Ammon's horn (tissue), 1 donor: ENCODE data around the gene SNRPA.

Experiments used
- DNase-seq: peaks from one replicate; pipeline ENCODE4 v3.0.0-alpha.2; 2016; ENCODE audit warnings: low spot score

Gene SNRPA

GRCh38 chr19:40750874-40751537 lies at the start of gene SNRPA:
SNRPA (plus strand) TSS chr19:40751203; CDS start chr19:40751409, 206 bp downstream.
- peak; percentile 97 for DNase-seq

- no peak for DNase-seq
These were observed 49.2 kb upstream of the SNRPA start for GRCh38 chr19:40701758-40702157.

GRCh38 chr19:40702337-40703012 lies 48.5 kb upstream of the SNRPA start:
- DNase-seq, result peak; percentile 62

- no peak for DNase-seq
These were observed 47.8 kb upstream of the SNRPA start for GRCh38 chr19:40703029-40703755.

GRCh38 chr19:40704491-40705361 lies 46.3 kb upstream of the SNRPA start:
- DNase-seq, result no peak

- no peak for DNase-seq
These were observed 45.7 kb upstream of the SNRPA start for GRCh38 chr19:40705362-40705651.

- DNase-seq, result no peak
These were observed 44.9 kb upstream of the SNRPA start for GRCh38 chr19:40705950-40706619.

GRCh38 chr19:40707615-40708014 lies 43.4 kb upstream of the SNRPA start:
- DNase-seq, result no peak

- no peak for DNase-seq
These were observed 41.2 kb upstream of the SNRPA start for GRCh38 chr19:40709817-40710216.

GRCh38 chr19:40713939-40714338 lies 37.1 kb upstream of the SNRPA start:
- DNase-seq, result no peak

- DNase-seq, result peak; percentile 98
These were observed 36.3 kb upstream of the SNRPA start for GRCh38 chr19:40714441-40715299.

GRCh38 chr19:40716031-40716481 lies 34.9 kb upstream of the SNRPA start:
- no peak for DNase-seq

- peak; percentile 98 for DNase-seq
These were observed 34.3 kb upstream of the SNRPA start, which contains the start of the genes COQ8B and ITPKC for GRCh38 chr19:40716482-40717324. COQ8B (minus strand) TSS chr19:40716886; CDS start chr19:40714632, 2,254 bp downstream. ITPKC (plus strand) TSS chr19:40717112; CDS start chr19:40717136, 24 bp downstream.

- peak; percentile 13 for DNase-seq
These were observed 33.6 kb upstream of the SNRPA start for GRCh38 chr19:40717325-40717879.

- no peak for DNase-seq
These were observed 32.9 kb upstream of the SNRPA start for GRCh38 chr19:40717880-40718773.

- no peak for DNase-seq
These were observed 32.1 kb upstream of the SNRPA start for GRCh38 chr19:40718774-40719391.

GRCh38 chr19:40719414-40719894 lies 31.5 kb upstream of the SNRPA start:
- DNase-seq, result no peak

- DNase-seq, result no peak
These were observed 29.9 kb upstream of the SNRPA start for GRCh38 chr19:40721140-40721486.
